ENCODE data around the gene NPLOC4.
"Not testable (repeated sequence)": the region's sequence is repeated elsewhere in the genome, so short reads cannot be mapped to it uniquely, and the experiment has no call there.

NPLOC4 gene

DNA sequence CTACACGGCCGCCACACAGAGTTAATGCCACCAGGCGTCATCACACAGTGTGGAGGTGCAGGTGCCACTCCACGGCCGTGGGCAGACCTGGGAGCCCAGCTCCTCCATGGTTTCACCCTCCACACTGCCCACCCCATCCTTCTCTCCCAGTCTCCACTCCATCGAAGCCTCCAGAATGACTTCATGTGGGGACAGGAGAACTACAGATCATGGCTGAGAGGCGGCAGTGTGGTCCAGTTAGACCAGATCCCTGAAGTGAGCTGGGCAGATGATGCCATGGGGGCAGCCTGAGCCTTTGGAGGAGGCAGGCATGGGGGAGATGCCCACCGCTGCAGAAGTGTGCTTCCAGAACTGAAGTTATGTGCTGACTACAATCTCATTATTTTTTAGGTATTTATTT is 46.8 kb downstream of the NPLOC4 start:
- Histone ChIP-seq H3K4me3 (ENCODE audit: low read depth in 1 of 2, low read length in 2 of 2) (no peak overlapping the region), H3K4me1 (ENCODE audit: control insufficient read depth in 1 of 2, insufficient read depth in 2 of 2, low read length in 2 of 2) (no peaks in the 10 kb centered on the region), H3K9ac (ENCODE audit: low read depth in 1 of 2, low read length in 2 of 2) (no peak overlapping the region), H3K27ac (ENCODE audit: low read depth, low read length) (no peak overlapping the region), H3K36me3 (ENCODE audit: control insufficient read depth in 1 of 2, insufficient read depth in 2 of 2, low read length in 2 of 2) (peaks cover 18 to 82% of the 10 kb centered on the region in 2 donors), H3K27me3 (ENCODE audit: control insufficient read depth in 1 of 2, insufficient read depth in 2 of 2, low read length in 2 of 2) (no peaks in the 10 kb centered on the region), H3K9me3 (ENCODE audit: control insufficient read depth in 1 of 2, low read length in 2 of 2) (no peaks in the 10 kb centered on the region)

DNA sequence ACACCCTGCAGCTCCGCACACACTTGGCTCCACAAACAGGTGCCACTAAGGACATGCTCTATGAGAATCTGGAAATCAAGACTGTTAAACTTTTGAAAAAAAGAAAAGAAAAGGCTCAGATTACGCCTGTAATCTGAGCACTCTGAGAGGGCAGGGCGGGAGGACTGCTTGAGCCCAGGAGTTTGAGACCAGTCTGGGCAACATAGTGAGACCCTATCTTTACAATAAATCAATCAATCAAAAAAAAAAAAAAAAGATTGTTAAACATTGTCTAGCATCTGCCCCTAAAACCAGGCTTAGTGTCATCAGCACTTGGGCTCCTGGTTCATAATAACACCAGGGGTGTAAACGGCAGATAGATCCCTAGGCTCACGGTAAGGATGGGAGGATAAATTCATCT is 47.3 kb downstream of the NPLOC4 start:
- Histone ChIP-seq H3K27me3 (ENCODE audit: control insufficient read depth in 1 of 2, insufficient read depth in 2 of 2, low read length in 2 of 2) (no peaks in the 10 kb centered on the region), H3K36me3 (ENCODE audit: control insufficient read depth in 1 of 2, insufficient read depth in 2 of 2, low read length in 2 of 2) (peaks cover 18 to 82% of the 10 kb centered on the region in 2 donors), H3K27ac (ENCODE audit: low read depth, low read length) (no peak overlapping the region), H3K4me1 (ENCODE audit: control insufficient read depth in 1 of 2, insufficient read depth in 2 of 2, low read length in 2 of 2) (no peaks in the 10 kb centered on the region), H3K9me3 (ENCODE audit: control insufficient read depth in 1 of 2, low read length in 2 of 2) (no peaks in the 10 kb centered on the region), H3K4me3 (ENCODE audit: low read depth in 1 of 2, low read length in 2 of 2) (no peak overlapping the region), H3K9ac (ENCODE audit: low read depth in 1 of 2, low read length in 2 of 2) (no peak overlapping the region)

DNA sequence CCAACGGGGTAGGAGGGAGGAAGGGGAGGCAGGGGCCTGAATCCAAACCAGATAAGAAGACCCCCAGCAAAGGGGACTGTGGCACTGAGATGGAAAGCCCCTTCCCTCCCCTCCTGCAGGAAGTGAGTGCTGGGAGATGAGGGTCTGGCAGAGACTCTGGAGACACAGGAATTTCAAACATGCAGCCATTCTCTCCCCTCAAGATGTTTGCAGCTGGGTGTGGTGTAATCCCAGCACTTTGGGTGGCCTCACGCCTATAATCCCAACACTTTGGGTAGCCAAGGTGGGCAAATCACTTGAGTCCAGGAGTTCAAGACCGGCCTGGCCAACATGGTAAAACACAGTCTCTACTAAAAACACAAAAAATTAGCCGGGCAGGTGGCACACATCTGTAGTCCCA is 50.8 kb downstream of the NPLOC4 start:
- H3K4me3 ChIP-seq (ENCODE audit: low read depth in 1 of 2, low read length in 2 of 2) = no peak overlapping the region
- H3K36me3 ChIP-seq (ENCODE audit: control insufficient read depth in 1 of 2, insufficient read depth in 2 of 2, low read length in 2 of 2) = peaks cover 25 to 87% of the 10 kb centered on the region in 2 donors
- no peaks in the 10 kb centered on the region for H3K4me1 ChIP-seq (ENCODE audit: control insufficient read depth in 1 of 2, insufficient read depth in 2 of 2, low read length in 2 of 2)
- H3K27ac ChIP-seq (ENCODE audit: low read depth, low read length) = no peak overlapping the region
- H3K9me3 ChIP-seq (ENCODE audit: control insufficient read depth in 1 of 2, low read length in 2 of 2) = no peaks in the 10 kb centered on the region
- no peak overlapping the region for H3K9ac ChIP-seq (ENCODE audit: low read depth in 1 of 2, low read length in 2 of 2)
- H3K27me3 ChIP-seq (ENCODE audit: control insufficient read depth in 1 of 2, insufficient read depth in 2 of 2, low read length in 2 of 2) = no peaks in the 10 kb centered on the region

DNA sequence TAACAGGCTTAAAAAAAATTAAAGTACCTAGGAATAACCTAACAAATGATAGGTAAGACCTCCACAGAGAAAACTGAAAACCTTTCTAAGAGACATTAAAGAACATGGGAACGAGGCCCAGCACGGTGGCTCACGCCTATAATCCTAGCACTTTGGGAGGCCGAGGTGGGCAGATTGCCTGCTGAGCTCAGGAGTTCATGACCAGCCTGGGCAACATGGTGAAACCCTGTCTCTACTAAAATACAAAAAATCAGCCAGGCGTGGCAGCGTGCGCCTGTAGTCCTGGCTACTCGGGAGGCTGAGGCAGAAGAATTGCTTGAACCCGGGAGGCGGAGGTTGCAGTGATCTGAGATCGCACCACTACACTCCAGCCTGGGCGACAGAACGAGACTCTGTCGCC is 52.1 kb downstream of the NPLOC4 start:
- not testable (repeated sequence) for H3K27me3 ChIP-seq (ENCODE audit: control insufficient read depth in 1 of 2, insufficient read depth in 2 of 2, low read length in 2 of 2); H3K4me3 ChIP-seq (ENCODE audit: low read depth in 1 of 2, low read length in 2 of 2); H3K9ac ChIP-seq (ENCODE audit: low read depth in 1 of 2, low read length in 2 of 2); H3K9me3 ChIP-seq (ENCODE audit: control insufficient read depth in 1 of 2, low read length in 2 of 2); H3K27ac ChIP-seq (ENCODE audit: low read depth, low read length); H3K4me1 ChIP-seq (ENCODE audit: control insufficient read depth in 1 of 2, insufficient read depth in 2 of 2, low read length in 2 of 2)
- H3K36me3 ChIP-seq (ENCODE audit: control insufficient read depth in 1 of 2, insufficient read depth in 2 of 2, low read length in 2 of 2) = peaks cover 25 to 86% of the 10 kb centered on the region in 2 donors

DNA sequence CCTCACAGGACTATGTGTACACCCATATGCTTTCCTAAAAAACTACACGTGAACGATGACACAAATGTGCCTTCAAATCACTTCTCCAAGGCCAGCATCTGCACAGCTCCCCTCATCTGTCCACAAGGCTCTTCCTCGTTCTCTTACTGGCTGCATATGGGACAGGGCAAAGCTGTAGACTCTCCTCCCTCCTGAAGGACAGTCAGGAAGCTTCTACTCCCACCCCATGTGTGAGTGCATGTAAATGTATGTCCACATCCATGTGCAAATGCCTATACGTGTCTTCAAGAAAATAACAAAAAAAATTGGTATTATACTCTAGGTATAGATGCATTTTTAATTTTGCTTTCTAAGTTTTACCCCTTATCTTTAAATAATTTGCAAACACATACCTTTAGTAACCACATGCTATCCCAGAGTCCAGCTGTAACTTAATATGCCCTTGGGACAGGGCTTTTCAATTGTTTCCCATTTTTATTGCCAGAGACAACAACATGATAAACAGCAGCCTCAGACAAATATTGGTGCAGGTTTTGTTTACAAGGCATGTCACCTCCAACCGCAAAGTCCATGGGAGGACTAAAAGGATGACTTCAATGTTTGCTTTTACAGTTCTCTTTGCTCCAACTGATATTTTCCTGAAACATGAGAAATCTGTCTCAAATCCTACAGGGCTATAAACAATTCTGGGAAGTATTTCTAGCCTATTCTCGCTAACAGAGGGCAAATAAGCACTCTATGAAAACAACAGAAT is 53.1 kb downstream of the NPLOC4 start:
- Histone ChIP-seq H3K27ac (ENCODE audit: low read depth, low read length) (no peak overlapping the region), H3K36me3 (ENCODE audit: control insufficient read depth in 1 of 2, insufficient read depth in 2 of 2, low read length in 2 of 2) (peaks cover 23 to 87% of the 10 kb centered on the region in 2 donors), H3K4me3 (ENCODE audit: low read depth in 1 of 2, low read length in 2 of 2) (no peak overlapping the region), H3K9me3 (ENCODE audit: control insufficient read depth in 1 of 2, low read length in 2 of 2) (no peaks in the 10 kb centered on the region), H3K9ac (ENCODE audit: low read depth in 1 of 2, low read length in 2 of 2) (no peak overlapping the region), H3K27me3 (ENCODE audit: control insufficient read depth in 1 of 2, insufficient read depth in 2 of 2, low read length in 2 of 2) (no peaks in the 10 kb centered on the region), H3K4me1 (ENCODE audit: control insufficient read depth in 1 of 2, insufficient read depth in 2 of 2, low read length in 2 of 2) (no peaks in the 10 kb centered on the region)

DNA sequence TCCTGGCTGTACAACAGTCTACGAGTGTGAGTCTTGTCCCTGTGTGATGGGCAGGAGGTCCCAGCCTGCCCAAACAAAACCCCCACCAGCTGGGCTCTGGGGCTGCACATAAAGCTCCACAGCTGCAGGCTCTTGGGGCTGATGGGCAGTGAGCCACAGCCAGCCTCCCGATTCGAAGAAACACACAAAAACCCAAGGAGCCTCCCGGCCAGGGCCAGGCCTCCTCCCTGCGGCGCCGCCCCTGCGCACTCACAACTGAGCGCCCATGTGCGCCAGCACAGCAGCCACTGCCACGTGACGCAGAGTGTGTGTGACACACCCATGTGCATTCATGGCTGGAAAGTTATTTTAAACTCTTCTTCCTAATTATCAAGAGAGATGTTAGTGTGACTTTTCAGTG is 54.2 kb downstream of the NPLOC4 start:
- H3K27ac ChIP-seq (ENCODE audit: low read depth, low read length) = no peak overlapping the region
- H3K4me1 ChIP-seq (ENCODE audit: control insufficient read depth in 1 of 2, insufficient read depth in 2 of 2, low read length in 2 of 2) = no peaks in the 10 kb centered on the region
- H3K27me3 ChIP-seq (ENCODE audit: control insufficient read depth in 1 of 2, insufficient read depth in 2 of 2, low read length in 2 of 2) = no peaks in the 10 kb centered on the region
- peaks cover 22 to 87% of the 10 kb centered on the region in 2 donors for H3K36me3 ChIP-seq (ENCODE audit: control insufficient read depth in 1 of 2, insufficient read depth in 2 of 2, low read length in 2 of 2)
- no peaks in the 10 kb centered on the region for H3K9me3 ChIP-seq (ENCODE audit: control insufficient read depth in 1 of 2, low read length in 2 of 2)
- no peak overlapping the region for H3K4me3 ChIP-seq (ENCODE audit: low read depth in 1 of 2, low read length in 2 of 2)
- no peak overlapping the region for H3K9ac ChIP-seq (ENCODE audit: low read depth in 1 of 2, low read length in 2 of 2)

DNA sequence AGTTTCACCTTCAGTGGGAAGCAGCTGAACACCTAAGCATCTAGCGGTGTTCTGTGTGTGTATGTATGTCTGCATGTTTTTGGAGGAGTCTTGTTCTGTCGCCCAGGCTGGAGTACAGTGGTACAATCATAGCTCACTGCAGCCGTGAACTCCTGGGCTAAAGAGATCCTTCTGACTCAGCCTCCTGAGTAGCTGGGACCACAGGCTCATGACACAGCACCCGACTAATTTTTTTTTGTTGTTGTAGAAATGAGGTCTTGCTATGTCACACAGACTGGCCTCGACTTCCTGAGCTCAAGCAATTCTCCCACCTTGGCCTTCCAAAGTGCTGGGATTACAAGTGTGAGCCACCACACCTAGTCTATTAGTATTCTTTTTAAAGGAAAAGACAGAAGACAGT is 54.6 kb downstream of the NPLOC4 start:
- Histone ChIP-seq H3K27me3 (ENCODE audit: control insufficient read depth in 1 of 2, insufficient read depth in 2 of 2, low read length in 2 of 2) (no peaks in the 10 kb centered on the region), H3K9ac (ENCODE audit: low read depth in 1 of 2, low read length in 2 of 2) (no peak overlapping the region), H3K4me3 (ENCODE audit: low read depth in 1 of 2, low read length in 2 of 2) (no peak overlapping the region), H3K27ac (ENCODE audit: low read depth, low read length) (no peak overlapping the region), H3K9me3 (ENCODE audit: control insufficient read depth in 1 of 2, low read length in 2 of 2) (no peaks in the 10 kb centered on the region), H3K36me3 (ENCODE audit: control insufficient read depth in 1 of 2, insufficient read depth in 2 of 2, low read length in 2 of 2) (peaks cover 22 to 91% of the 10 kb centered on the region in 2 donors), H3K4me1 (ENCODE audit: control insufficient read depth in 1 of 2, insufficient read depth in 2 of 2, low read length in 2 of 2) (no peaks in the 10 kb centered on the region)

DNA sequence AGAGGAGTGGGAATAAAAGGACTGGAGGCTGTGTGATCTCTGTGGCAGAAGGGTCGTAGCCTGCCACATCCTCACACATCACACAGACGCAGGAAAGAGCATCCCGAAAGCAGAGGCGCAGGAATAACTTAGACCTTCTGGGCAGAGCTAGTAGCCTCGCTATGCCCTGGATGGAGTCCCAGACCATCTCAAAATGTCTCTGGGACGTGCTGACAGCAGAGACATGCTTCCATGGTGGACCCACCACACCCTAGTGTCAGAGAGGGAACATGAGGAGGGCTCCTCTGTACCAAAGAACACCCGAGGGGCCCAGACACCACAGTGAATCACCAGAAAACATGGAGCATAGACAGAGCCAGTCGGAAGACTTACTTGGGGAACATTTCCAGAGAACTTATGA is 55.2 kb downstream of the NPLOC4 start:
- Histone ChIP-seq H3K27ac (ENCODE audit: low read depth, low read length) (no peak overlapping the region), H3K36me3 (ENCODE audit: control insufficient read depth in 1 of 2, insufficient read depth in 2 of 2, low read length in 2 of 2) (peaks cover 22 to 90% of the 10 kb centered on the region in 2 donors), H3K27me3 (ENCODE audit: control insufficient read depth in 1 of 2, insufficient read depth in 2 of 2, low read length in 2 of 2) (no peaks in the 10 kb centered on the region), H3K9ac (ENCODE audit: low read depth in 1 of 2, low read length in 2 of 2) (no peak overlapping the region), H3K4me3 (ENCODE audit: low read depth in 1 of 2, low read length in 2 of 2) (no peak overlapping the region), H3K9me3 (ENCODE audit: control insufficient read depth in 1 of 2, low read length in 2 of 2) (no peaks in the 10 kb centered on the region), H3K4me1 (ENCODE audit: control insufficient read depth in 1 of 2, insufficient read depth in 2 of 2, low read length in 2 of 2) (no peaks in the 10 kb centered on the region)

DNA sequence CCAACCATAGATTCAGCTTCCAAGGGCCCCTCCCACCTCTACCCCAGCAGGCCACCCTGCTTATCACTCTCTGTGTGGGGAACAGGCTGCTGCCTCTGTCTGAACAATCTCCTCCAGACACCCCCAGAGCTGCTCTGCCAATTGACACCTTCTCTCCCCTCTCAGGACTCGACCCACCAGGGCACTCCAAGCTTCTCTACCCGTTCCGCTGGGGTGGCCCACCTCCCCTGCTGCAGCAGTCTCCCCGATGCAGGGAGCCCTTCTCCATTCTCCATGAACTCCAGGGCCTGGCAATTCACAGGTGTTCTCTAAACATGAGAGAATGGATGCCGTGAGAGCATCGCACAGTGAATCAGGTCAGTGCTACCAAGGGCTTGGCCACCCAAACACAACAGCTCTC is 56.4 kb downstream of the NPLOC4 start:
- no peaks in the 10 kb centered on the region for H3K9me3 ChIP-seq (ENCODE audit: control insufficient read depth in 1 of 2, low read length in 2 of 2)
- H3K36me3 ChIP-seq (ENCODE audit: control insufficient read depth in 1 of 2, insufficient read depth in 2 of 2, low read length in 2 of 2) = peaks cover 27 to 86% of the 10 kb centered on the region in 2 donors
- H3K27ac ChIP-seq (ENCODE audit: low read depth, low read length) = no peak overlapping the region
- H3K9ac ChIP-seq (ENCODE audit: low read depth in 1 of 2, low read length in 2 of 2) = no peak overlapping the region
- H3K27me3 ChIP-seq (ENCODE audit: control insufficient read depth in 1 of 2, insufficient read depth in 2 of 2, low read length in 2 of 2) = no peaks in the 10 kb centered on the region
- H3K4me1 ChIP-seq (ENCODE audit: control insufficient read depth in 1 of 2, insufficient read depth in 2 of 2, low read length in 2 of 2) = no peaks in the 10 kb centered on the region
- no peak overlapping the region for H3K4me3 ChIP-seq (ENCODE audit: low read depth in 1 of 2, low read length in 2 of 2)

DNA sequence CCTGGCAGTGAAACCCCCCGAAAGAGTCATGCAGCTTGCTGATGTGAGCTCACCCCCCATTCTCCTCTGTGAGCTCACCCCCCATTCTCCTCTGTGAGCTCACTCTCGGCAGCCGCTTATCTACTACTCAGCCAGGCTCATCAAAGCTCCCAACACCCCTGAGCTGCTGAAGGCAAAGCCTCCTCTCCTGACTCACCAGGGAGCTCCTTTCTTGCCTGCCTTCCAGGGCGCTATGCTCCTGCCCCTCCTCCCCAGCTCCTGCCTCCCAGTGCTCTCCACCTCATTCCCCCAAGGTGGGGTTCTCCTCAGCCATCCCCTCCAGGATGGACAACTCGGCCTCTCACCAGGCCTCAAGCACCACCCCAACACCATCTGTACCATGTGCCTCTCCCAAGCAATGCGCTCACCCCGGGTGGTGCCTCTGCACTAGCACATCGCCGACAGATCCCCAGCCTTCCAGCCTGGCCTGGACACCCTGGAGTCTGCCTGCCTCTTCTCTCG is 57.0 kb downstream of the NPLOC4 start:
- Histone ChIP-seq H3K27me3 (ENCODE audit: control insufficient read depth in 1 of 2, insufficient read depth in 2 of 2, low read length in 2 of 2) (no peaks in the 10 kb centered on the region), H3K36me3 (ENCODE audit: control insufficient read depth in 1 of 2, insufficient read depth in 2 of 2, low read length in 2 of 2) (peaks cover 30 to 83% of the 10 kb centered on the region in 2 donors), H3K27ac (ENCODE audit: low read depth, low read length) (no peak overlapping the region), H3K4me1 (ENCODE audit: control insufficient read depth in 1 of 2, insufficient read depth in 2 of 2, low read length in 2 of 2) (no peaks in the 10 kb centered on the region), H3K9me3 (ENCODE audit: control insufficient read depth in 1 of 2, low read length in 2 of 2) (no peaks in the 10 kb centered on the region), H3K4me3 (ENCODE audit: low read depth in 1 of 2, low read length in 2 of 2) (no peak overlapping the region), H3K9ac (ENCODE audit: low read depth in 1 of 2, low read length in 2 of 2) (no peak overlapping the region)
